GM21825 (cell line): ENCODE data around the gene CBX5.
"Not testable (repeated sequence)": the region's sequence is repeated elsewhere in the genome, so short reads cannot be mapped to it uniquely, and the experiment has no call there.

ENCODE experiments used
- ATAC-seq: cut with Tn5 transposase; IDR thresholded peaks from one replicate; pipeline ENCODE4 v1.9.1; 2021; ENCODE audit warnings: mild to moderate bottlenecking, moderate library complexity; ENCODE audit not compliant: unreplicated experiment

The CBX5 gene

DNA sequence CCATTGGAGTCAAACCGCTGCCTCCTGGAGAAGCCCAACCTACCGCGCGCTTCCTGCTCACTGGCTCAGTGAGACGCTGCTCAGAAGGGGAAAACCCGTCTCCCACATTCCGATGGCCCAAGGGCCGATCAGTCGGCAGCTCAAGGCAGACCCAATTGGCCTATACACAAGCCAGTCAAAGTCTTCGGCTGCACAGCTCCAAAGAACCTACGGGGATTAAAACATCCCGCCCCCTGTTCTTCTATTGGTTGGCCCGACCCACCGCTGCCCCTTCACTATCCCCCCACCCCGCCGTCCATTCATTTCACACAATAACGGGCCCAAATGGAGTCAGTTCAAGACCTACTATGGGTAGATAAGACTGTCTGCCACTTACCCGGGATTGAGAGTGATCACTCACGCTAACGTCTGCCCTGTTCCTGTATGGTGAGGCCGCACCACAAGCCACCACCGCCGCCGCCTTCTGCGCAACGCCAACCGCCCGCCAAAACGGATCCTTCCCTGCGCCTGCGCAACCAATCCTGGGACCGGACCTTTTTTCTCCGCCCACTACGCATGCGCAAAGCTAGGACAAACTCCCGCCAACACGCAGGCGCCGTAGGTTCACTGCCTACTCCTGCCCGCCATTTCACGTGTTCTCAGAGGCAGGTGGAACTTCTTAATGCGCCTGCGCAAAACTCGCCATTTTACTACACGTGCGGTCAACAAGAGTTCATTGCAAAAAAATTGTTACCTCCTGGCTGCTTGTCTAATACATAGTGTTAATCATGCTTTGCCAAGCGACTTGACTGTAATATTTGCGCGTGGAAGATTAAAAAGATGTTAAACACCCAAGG, at the start of gene CBX5:
CBX5 (minus strand) TSS at position 491 of the 836 bp plus-strand sequence. CDS start 22,472 bp downstream, outside the sequence.
- ATAC-seq: peak; percentile 75

DNA sequence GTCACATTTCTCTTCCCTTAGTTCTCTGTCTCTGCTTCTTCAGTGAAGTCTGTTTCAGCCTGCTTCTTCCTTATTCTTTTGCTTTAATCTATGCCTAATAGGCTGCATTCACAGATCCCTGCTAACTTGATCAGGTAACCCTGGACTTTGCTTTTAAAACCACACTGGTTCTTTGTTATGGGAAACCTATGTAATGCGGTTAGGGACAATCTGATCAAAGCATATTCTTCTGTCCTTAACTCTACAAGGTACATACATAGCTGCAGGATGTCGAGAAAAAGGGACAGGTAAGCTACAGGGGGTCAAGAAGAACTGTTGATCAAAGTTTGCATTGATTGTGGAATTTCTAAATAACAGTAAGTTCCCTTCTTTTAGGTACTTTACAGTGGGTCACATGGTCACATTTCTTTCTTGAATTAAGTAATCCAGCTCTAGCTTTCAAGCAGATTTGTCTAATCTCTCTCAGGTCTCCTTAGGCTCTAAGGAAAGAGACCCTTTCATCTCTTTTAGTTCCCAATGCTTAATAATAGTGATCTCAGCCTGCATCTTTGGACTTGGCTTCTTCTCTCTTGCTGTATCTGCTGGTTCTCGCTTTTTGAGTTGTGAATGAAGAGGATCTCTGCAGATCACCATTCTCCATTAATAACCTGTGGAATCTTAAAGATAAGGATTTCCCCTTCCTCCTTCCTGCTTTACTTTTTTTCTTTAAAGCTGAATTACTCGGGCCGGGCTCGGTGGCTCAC, 48.8 kb upstream of the CBX5 start:
- ATAC-seq: no peak

DNA sequence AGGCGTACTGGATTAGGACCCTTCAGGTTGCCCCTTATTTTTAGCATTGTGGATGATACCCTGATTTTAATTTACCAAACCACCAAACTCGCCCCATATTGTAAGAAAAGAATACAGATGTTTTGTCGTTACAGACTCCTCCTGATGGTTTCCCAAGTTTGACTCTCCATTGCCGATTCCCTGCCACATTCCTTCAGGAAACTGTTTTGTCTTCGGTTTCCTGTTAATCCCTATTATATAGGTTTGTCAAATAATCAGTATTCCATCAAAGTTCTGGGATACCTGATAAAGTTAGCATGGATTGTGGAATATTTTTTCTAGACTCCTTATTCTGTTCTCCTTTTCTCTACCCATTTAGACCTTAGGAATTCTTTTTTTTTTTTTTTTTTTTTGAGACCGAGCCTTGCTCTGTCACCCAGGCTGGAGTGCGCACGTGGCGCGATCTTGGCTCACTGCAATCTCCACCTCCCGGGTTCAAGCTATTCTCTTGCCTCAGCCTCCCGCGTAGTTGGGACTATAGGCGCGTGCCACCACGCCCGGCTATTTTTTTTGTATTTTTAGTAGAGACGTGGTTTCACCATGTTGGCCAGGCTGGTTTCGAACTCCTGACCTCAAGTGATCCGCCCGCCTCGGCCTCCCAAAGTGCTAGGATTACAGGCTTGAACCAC, 45.7 kb upstream of the CBX5 start:
- ATAC-seq: not testable (repeated sequence)

DNA sequence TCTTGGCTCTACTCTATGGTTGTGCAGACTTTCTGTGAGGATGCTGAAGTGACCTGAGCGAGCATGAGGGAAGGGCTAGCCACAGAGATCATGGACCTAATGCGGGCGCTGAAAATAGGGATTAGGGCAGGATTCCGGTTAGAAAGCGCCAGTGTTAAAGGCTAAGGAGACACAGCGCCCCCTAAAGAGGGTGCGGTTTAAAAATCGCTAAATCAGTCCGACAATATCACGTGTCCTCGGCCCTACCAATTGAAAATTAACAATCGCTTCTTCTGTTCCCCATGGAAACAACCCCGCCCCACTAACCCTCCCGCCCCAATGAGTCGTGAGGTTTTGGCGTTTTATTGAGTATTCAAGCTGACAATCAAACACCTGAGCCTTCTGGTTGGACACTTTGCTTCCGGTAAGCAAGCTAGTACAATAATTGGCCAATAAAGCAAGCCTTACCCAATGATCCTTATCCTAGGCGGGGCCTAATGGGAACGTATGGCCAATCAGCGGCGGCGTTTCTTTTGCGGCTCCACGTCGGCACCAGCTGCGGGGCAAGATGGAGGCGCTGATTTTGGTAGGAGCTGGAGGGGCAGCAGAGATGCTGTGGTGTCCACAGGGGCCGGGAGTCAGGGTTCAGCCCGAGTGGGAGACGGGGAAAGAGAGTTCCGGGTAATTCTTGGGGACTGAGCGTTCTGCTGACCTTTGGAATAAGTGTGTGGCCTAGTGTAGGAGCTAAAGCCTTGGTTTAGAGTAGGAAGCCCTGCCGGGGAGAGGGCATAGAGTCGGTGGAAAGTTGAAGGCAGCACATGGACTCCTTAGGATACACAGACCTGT, 44.9 kb upstream of the CBX5 start, which contains the start of gene COPZ1:
COPZ1 (plus strand) TSS at position 515 of the 825 bp plus-strand sequence; CDS start at position 548, 33 bp downstream.
- peak; percentile 97 for ATAC-seq

DNA sequence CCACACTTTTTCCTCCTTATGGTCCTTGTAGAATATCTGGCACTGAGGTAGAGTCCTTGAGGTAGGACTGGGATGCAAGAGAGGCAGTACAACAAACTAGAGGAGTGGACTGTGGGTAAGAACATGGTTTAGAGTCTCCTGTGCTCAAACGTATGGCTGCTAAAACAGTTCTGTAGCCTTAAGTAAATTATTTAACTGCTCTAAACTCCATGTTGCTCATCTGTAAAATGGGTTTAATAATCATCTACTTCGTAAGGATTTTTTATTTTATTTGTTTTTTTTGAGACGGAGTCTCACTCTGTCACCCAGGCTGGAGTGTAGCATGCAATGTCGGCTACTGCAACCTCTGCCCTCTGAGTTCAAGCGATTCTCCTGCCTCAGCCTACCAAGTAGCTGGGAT, 41.4 kb upstream of the CBX5 start:
- ATAC-seq: no peak

DNA sequence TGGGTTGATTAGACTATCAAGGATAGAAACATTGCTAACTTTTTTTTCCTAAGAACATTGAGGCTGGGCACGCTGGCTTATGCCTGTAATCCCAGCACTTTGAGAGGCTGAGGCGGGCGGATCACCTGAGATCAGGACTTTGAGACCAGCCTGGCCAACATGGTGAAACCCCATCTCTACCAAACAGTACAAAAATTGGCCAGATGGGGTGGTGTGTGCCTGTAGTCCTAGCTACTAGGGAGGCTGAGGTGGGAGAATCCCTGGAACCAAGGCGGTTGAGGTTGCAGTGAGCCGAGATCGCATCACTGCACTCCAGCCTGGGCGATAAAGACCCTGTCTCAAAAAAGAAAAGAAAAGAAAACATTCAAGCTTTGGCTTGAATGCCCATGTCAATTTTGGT, 32.4 kb upstream of the CBX5 start:
- not testable (repeated sequence) for ATAC-seq

DNA sequence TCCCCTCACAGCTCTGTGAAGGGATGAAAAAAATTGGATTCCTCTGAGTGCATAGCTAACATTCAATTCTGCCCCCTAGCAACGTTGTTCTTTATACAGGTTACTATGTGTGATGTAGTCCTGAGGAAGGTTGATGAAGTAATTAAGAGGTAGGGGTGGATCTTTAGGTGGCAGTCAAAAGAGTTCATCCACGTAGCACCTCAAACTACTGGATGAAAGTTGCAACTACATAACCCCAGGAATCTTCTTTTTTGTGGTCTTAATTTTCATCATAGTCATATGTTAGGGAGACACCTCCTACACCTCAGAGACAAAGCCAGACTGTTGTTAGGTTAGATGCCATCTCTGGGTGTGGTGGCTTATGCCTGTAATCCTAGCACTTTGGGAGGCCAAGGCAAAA, 31.1 kb upstream of the CBX5 start:
- no peak for ATAC-seq

DNA sequence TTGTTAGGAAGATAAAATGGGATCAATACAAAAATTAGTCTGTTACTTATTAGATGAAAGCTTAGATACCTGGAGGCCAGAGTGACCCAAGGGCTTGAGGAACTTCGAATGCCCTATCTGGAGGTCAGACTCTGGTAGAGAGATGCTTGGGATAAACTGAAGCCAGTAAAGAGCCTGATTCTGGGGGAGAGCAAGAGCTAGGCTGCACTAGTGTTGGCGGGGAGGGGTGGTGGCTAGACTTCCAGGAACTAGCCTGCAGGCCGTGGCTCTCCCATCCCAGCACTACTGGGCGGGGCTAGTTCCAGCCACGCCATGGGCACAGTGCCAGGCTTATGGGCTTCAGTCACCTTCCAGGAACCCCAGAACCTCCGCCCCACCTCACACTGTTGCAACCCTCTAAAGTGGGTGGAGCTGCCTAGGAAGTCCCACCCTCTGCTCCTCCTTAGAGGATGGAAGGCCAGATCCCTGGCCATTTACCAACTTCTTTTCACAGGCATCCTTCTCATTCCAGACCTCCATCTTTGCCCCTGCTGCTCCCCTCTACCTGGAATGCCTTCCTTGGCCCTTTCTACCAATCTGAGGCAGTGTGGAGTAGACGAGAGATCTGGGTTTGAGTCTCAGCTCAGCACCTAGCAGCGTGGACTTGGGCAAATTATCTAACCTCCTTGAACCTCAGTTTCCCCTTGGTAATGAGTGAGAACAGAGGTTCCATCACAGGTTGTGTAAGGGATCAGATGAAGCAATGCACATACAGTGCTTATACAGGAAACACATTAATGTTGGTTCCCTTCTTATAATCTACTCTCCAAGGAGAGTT, 27.2 kb upstream of the CBX5 start:
- ATAC-seq: no peak

DNA sequence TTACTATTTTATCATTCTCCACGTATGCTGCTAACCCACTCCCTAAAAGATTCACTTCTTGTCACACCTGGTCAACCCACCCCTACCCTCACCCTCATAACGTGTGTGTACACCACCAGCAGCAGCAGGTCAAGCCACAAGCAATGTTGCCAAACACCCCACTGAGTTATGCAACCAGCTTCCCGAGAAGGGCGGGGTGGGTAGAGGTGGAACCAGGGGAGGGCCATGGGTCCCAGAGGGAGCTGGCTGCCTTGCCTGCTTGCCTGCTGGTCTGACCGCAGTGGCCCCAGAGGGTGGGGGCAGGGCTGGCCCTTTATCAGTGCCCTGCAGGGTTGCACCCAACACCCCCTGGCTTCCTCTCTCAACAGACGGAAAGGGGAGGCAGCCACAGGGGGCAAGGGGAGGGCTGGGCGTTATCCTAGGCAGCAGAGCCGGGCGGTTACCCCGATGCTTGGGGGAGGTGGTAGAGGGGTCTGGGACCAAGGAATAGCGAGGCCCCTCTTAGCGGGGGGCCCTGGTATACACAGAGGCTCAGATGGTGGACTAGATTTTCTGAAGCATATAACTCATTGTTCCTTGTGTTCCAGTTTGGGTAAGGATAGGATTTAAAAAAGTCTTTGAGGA, 24.4 kb upstream of the CBX5 start:
- no peak for ATAC-seq

DNA sequence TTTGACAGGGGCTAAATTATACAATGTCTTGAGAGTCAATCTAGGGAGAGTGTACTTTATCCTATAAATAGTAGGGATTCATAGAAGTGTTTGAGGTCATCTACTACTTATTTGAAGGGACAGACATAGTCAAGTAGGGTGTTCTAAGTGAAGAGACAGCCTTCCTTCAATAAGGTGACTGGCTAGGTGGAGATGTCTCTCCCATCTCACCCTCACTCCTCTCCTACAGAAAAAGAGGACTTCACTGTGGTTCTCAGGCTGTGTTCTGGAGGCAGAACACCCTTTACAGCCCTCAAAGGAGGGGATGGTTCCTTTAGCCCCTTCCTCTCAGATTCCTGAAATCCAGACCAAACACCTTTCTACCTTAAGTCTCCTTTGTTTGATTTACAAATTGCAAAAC, 23.7 kb upstream of the CBX5 start:
- ATAC-seq: no peak

DNA sequence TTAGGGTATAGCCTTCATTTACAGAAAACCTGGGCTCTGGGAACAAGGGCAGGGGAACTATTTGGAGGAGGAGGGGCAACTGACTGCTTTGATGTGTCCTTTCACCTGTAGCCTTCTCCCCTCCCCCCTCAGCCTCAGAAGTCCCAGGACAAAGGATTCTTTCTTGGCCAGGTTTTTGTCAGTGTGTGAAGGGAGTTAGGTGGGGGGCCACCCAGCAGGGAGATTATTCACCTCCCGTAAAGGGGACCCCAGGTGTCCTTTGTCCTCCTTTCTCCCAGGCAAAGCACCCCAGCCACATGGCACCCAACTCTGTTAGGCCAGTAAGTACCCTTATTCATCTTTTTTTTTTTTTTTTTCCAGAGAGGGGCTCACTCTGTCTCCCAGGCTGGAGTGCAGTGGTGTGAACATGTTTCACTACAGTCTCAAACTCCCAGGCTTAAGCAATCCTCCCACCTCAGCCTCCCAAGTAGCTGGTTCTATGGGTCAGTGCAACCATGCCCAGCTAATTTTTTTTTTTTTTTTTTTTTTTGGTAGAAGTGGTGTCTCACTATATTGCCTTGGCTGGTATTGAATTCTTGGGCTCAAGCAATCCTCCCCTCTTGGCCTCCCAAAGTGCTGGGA, 21.6 kb upstream of the CBX5 start:
- ATAC-seq: no peak

DNA sequence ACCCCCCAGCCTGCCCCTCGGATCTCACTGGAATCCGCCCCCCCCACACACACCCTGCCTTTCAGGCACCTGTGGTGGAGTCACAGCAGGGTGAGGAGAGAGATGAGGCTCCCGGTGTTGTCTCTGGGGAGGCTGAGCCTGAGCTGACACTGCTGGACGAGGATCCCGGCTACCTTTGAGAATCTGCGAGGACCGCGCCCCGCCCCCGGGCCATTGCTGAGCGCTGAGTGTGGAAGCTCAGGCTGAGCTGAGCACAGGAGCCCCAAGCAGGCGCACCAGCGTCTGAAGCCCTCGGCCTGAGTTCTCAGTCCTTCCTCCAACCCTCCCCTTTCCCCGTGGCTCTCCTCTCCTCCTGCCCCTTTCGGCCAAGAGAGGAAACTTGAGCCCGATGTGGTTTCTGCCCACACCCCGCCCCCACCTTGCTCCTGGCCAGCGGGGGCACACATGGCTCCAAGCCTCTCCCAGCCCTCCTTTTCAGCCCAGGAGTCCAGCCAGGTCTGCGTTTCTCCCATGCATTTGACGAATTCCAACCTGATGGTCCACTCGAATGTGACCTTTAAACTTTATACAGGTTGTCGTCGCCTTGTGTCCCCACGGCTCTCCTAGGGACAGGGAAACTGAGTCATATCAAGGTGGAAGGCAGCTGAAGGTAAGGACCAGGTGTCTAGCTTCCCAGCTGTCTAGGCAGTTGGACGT, 21.0 kb upstream of the CBX5 start, which contains the start of gene NFE2:
NFE2 (minus strand) TSS at position 284 of the 696 bp plus-strand sequence. CDS start 5,767 bp downstream, outside the sequence.
- no peak for ATAC-seq

DNA sequence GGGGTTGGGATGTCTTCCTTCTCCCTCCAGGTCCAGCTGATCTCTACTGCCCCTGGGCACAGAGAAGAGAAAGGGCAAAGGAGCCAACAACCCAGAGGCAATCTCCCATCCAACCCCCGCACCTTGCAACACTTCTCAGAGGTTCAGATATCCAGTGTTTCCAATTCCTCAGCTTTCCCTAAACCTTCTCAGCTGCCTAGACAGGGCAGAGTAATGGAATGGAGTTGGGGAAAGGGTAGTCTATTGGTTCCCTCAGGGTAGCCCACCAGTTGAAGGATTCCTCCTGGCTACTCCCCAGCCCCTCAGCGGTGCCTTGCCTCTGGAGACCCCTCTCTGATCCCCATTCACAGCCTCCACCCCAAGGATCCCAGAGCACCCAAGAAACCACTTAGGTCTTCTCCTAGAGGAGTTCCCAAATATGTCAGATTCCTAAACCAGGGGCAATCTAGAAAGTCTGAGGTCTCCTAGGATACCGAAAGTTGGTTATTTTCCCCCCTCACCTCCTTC, 20.4 kb upstream of the CBX5 start:
- ATAC-seq: no peak

DNA sequence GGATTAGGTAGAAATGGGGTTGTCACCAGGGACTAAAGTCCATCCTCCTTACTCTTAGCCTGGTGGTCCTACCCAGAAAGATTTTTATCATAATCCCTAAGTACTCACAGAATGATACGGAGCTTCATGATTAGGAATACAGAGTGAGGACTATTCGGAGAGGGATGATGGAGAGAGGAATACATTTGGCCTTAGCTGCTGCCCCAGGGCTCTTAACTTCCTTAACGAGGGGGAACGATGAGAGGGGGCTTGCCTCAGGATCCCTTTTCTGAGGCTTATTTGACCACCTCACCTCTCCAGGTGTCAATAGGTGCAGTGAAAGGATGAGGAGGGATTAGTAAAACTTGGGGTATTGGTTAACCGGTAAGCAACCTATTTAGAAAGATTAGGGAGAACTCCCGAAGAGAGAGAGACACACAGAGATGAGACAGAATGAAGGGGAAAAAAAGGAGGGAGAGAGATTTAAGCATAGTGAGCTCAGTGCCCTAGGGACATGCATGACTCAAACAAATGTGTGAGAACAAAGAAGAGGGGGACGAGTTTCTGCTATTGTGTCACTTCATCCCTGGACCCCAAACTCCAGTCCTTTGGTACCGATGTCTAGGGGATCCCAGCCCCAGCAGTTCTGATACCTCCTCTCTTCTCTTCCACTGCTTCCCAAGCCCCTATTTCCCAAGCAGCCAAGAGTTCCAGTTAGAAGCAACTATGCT, 19.7 kb upstream of the CBX5 start:
- ATAC-seq: no peak

DNA sequence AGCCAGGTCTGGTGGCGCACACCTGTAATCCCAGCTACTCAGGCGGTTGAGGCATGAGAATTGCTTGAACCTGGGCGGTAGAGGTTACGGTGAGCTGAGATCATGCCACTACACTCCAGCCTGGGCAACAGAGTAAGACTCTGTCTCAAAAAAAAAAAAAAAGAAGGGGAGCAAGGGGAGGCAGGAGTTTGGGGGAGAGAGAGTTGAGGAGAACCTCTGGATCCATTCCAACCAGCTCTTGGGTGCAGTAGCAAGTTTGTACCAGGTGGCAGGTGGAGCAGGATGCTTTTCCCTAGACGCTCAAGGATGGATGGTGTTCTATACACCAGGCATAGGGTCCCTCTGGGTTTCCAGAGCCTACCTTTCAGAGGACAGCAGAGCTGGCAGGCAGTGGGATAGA, 19.0 kb upstream of the CBX5 start:
- no peak for ATAC-seq

DNA sequence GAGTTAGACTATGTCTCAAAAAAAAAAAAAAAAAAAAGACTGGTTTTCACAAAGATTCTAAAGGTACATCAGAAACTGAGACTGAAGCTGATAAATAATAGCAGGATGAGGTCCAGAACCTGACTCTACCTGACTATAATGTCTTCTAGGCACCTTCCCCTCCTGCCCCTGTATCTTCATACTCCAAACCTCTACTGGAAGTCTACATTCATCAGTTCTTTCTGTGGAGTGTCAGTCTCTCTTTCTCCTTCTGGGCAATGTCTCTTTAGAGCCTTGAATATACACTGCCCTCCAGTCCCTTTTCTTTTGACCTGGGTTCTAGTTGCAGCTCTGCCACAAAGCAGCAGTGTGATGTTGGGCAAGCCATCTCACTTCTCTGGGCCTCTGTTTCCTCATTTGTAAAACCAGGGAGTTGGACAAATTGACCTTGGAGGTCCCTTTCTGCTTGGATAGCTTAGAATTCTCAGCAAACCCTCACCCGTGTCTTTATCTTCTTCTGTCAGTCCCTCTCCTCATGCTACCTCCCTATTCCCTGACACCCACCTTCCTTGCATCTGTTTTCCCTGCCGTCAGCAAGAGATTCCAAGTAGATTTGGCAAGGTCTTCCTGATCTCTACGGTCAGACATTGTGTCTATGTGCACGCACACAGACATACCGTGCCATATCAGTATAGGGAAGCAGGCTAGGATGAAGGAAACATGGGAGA, 16.6 kb upstream of the CBX5 start:
- ATAC-seq: no peak
